IMR-90 (cell line): ENCODE data around the gene PSAP.

ENCODE experiments used
- BHLHE40 ChIP-seq: fragments of 150-350 bp; IDR thresholded peaks from 2 replicates; pipeline ENCODE4 v1.6.1; 2016; ENCODE audit warnings: mild to moderate bottlenecking, low read depth, low read length
- CEBPB ChIP-seq: IDR thresholded peaks from 2 replicates; pipeline ENCODE4 v1.6.1; 2012; ENCODE audit warnings: low read depth, low read length, improper control_type of control experiment
- CHD1 ChIP-seq: IDR thresholded peaks from 2 replicates; pipeline ENCODE4 v1.6.1; 2012; ENCODE audit warnings: low read depth, low read length, improper control_type of control experiment
- MAFK ChIP-seq: IDR thresholded peaks from 2 replicates; pipeline ENCODE4 v1.6.1; 2012; ENCODE audit warnings: low read depth, low read length, improper control_type of control experiment
- MXI1 ChIP-seq: IDR thresholded peaks from 2 replicates; pipeline ENCODE4 v1.6.1; 2012; ENCODE audit warnings: low read depth, mild to moderate bottlenecking, low read length, moderate library complexity, borderline replicate concordance
- NFE2L2 ChIP-seq: fragments of 150-350 bp; IDR thresholded peaks from 2 replicates; pipeline ENCODE4 v1.6.1; 2016; ENCODE audit warnings: low read depth, mild to moderate bottlenecking, low read length
- POLR2A ChIP-seq: IDR thresholded peaks from 2 replicates; pipeline ENCODE4 v1.6.1; 2012; ENCODE audit warnings: mild to moderate bottlenecking, low read depth, low read length
- TF ChIP-seq, protein P1 (sequence below): conservative IDR thresholded peaks from 2 replicates; pipeline ENCODE4 v1.5.1; 2012; ENCODE audit warnings: mild to moderate bottlenecking, low read depth, low read length, improper control_type of control experiment

DNA sequence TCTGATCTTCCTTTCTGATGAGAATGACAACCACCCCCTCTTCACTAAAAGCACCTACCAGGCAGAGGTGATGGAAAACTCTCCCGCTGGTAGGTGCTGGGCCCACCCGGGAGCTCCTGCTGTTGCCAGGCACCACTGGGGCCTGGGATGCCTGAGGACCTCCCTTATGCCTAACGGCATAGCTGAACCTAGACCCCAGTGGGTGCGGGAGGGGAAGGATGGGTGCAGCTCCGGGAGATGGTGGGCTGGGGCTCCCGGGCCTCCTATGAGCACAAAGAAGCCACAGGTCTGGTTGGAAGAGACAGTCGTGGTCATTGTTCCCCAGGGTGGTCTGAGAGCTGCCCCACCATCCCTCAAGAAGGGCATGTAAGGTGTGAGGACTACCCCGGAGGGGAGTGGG is 62.1 kb downstream of the PSAP start:
- TF ChIP-seq, protein P1, sequence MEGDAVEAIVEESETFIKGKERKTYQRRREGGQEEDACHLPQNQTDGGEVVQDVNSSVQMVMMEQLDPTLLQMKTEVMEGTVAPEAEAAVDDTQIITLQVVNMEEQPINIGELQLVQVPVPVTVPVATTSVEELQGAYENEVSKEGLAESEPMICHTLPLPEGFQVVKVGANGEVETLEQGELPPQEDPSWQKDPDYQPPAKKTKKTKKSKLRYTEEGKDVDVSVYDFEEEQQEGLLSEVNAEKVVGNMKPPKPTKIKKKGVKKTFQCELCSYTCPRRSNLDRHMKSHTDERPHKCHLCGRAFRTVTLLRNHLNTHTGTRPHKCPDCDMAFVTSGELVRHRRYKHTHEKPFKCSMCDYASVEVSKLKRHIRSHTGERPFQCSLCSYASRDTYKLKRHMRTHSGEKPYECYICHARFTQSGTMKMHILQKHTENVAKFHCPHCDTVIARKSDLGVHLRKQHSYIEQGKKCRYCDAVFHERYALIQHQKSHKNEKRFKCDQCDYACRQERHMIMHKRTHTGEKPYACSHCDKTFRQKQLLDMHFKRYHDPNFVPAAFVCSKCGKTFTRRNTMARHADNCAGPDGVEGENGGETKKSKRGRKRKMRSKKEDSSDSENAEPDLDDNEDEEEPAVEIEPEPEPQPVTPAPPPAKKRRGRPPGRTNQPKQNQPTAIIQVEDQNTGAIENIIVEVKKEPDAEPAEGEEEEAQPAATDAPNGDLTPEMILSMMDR, result no peak
- no peak for TF ChIP-seq NFE2L2
- no peak for TF ChIP-seq POLR2A
- no peak for TF ChIP-seq CEBPB
- TF ChIP-seq MXI1, result no peak
- TF ChIP-seq MAFK, result no peak
- no peak for TF ChIP-seq CHD1
- TF ChIP-seq BHLHE40, result no peak
